Measurements from ENCODE around the gene GTF3C1.

Gene GTF3C1

DNA sequence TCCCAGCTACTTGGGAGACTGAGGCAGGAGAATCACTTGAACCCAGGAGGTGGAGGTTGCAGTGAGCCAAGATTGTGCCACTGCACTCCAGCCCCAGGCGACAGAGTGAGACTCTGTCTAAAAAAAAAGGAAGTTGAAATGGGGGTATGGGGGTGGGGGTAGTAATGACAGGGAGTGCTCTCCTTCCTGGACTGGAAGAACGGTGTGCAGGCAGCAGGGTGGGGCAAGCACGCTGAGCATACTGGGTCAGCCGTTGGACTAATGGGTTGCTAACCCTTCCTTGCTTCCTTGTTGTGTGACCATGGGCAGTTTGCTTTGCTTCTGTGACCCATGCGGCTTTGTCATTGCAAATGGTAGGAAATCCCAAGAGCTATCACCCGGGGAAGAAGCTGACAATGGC lies 16.7 kb upstream of the GTF3C1 start:
- no peak for DNase-seq

DNA sequence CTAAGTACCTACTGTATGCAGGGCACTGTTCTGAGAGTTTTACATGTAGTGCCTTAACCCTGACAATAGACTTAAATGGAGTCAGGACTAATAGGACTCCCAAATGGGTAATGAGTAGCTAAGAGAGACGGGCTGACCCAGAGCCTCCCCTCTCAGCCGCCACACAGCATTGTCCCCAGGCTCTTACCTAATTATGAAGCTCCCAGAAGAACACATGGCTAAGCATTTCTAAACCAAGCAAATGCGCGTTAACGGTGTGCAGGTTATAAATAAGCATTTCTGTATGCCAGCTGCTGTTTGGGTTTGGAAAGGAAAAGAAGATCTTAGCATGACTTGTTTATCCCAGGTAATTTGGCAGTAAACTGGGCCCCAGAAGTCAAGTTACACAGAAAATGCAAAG lies 14.5 kb upstream of the GTF3C1 start:
- no peak for DNase-seq

DNA sequence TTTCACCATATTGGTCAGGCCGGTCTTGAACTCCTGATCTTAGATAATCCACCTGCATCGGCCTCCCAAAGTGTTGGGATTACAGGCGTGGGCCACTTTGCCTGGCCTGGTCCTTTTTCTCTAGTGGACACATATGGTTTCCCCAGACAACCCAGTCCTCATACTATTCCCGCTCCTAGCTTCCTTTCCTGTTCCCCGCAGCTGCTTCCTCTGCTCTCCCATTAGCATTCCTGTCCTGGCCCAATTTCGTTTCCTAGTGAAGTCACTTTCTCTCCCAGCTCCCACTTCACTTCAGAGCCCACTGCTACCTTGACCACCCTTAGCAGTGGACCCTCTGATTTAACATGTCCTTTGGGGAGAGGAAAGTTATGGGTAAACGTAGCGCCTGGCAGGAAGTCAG lies 11.5 kb upstream of the GTF3C1 start:
- DNase-seq = no peak

DNA sequence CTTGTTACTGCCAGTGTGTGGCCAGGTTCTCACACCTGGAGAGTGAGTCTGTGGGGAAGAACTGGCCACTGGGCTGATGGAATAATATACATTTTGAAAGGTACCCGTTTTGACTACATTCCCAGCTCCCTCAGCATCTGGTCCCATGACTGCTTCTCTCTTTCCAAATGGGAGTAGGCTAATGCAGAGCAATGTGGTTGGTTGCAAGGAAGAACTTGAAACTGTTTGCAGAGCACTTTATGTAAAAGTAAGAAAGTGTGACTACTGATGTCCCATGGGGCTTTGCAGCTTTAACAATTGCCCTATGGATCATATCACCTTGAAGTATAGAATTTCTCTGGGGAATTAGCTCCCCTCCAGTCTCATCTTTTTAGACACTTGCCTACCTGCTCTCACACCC lies 9.2 kb upstream of the GTF3C1 start:
- no peak for DNase-seq

DNA sequence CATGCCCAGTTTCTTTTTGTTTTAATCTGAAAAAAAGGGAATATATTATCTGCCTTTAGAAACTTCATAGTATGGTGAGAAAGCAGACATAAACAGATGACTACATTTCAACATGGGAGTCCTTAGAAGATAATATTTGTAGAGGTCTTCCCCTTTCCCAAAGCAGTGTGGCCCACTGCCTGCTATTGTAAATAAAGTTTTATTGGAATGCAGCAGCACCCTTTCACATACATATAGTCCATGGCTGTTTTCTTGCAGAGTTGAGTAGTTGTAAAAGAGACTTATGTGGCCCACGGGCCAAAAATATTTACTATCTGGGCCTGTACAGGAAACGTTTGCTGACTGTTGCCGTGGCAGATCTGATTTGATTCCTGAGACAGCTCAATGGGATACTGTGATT lies 8.7 kb upstream of the GTF3C1 start:
- DNase-seq = no peak

DNA sequence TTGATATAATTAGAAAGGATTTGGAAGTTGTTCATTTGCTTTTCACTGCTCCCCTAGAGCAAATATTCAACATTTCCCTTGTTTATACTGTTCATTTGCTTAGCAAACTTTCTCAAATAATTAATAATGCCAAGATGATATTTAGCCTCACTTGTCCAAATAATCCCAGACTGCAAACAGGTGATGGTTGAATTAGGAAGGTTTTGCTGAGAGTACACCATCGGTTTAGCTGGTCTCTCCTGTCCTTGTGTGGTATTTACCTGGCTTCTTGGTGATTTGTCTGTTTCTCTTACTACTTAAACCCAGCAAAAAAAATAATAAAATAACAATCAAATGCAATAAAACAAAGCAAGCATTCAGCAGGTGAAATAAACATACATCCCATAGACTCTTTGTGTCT lies 6.8 kb upstream of the GTF3C1 start:
- no peak for DNase-seq

DNA sequence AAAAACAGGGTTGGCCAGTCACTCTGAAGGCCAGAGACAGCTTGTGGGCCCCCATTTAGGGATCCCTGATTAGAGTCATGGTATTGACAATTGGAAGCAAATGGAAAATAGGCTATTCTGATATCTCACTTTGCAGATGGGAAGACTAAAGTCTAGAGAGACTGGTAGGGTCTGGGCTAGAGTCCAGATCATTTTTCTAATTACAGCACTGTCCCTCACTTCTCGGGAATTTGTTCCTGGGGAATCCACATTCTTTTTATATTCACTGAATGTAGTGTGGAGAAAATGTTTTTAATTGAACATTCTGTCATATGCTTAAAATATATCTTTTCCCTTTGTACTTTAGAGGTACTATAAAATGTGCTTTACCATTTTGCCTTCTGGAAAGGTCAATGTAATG lies 1.3 kb upstream of the GTF3C1 start:
- no peak for DNase-seq

DNA sequence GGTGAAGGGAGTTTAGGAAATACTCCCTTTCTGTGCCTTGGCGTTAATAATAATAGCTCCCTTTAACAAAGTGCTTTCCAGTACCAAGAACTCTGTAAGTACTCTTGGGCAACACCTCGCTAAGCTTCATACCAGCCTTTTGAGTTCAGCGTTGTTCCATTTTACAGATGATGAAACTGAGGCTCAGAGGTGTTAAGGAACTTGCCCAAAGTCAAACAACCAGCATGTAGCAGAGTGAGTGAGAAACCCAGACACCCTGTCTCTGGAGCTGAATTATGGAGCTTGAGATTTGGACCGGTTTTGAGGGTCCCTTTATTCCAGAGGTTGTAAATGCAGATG lies 838 bp upstream of the GTF3C1 start:
- DNase-seq = no peak

DNA sequence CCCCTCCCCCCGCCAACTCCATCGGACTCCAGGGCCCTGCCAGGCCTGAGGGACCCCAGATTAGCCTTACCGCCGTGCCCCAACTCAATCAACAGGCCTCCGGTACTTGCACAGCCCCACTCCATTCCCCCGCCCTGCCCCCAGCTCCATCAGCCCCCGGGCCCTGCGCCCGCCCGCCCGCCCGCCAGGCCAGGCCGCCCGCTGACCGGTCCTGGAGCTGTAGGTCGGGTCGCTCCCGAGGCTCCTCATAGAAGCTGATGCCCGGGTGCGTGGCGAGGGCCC lies 308 bp downstream of the GTF3C1 start:
- no peak for DNase-seq

DNA sequence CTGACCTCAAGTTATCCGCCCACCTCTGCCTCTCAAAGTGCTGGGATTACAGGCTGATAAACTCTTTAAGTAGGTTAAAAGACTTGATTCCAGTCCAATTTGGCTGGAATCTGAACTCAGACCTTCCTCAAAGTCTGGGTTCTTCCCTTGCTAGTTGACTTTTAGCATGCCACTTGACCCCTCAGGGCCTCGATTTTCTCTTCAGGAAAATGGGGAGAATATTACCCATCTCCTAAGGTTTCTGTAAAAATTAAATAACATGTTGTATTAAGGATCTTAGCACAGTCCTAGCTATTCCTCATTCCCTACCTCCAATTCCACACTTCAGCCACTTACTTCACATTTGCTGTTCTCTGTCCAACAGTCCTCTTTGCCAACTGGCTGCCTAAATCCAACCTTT lies 1.9 kb downstream of the GTF3C1 start:
- DNase-seq = no peak

DNA sequence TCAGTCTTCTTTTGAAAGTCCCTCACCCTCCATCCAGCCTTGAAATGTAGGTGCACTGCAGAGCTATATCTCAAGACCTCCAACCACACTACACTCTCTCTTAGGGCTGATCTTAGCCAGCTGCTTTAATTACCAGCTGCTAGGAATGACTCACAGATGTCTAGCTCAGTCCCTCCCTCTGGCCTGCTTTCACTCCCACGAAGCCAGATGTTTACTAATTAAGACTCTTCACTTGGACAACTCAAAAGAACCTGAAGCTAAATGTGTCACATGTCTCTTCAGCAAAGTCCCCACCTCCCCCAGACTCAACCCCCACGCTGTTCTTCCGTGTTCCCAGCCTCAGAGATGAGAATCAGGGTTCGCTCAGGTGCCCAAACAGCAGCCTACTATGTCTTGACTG lies 2.6 kb downstream of the GTF3C1 start:
- DNase-seq = no peak

DNA sequence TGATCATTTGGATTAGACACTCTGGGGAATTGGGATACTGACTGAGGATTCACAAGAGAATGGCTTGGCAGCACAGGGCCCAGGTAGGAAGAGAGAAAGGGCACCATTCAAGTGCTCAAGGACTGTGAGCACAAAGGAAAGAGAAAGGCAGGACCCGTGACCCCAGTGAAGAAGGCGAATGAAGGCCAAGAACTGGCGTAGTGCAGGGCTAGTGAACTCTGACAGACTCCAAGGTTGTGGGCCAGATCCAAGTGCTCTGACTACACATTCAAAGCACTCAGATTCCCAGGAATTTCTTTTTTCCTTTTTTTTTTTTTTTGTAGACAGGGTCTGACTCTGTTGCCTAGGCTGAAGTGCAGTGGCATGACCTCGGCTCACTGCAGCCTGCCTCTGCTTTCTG lies 5.0 kb downstream of the GTF3C1 start:
- no peak for DNase-seq

DNA sequence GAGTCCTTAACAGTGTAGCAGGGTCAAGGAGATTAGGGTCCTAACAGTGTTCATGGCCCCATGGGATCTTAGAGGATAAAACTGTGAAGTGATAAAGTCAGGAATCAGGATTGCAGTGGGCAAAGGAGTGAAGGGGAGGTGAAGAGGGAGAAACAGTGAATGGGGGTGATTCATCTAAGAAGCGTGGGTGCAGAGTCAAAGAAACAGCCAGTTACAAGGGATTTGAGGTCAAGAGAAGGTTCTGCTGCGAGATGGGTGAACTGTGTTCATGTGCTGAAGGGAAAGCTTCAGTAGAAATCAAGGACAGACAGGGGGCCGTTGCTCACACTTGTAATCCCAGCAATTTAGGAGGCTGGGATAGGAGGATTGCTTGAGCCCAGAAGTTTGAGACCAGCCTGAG lies 5.9 kb downstream of the GTF3C1 start:
- DNase-seq = no peak

DNA sequence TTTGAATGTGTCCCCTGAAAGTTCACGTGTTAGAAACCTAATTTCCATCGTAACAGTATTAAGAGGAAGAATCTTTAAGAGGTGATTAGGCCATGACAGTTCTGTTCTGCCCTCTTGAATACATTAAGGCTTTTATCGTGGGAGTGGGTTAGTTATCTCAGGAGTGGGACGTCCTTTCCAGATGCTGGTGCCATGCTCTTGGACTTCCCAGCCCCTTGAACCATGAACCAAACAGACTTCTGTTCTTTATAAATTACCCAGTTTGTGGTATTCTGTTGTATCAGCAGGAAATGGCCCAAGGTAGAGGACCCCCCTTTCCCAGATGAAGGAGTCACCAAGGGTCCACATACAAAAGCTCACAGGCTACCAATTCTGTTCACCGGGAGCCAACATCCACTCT lies 10.1 kb downstream of the GTF3C1 start:
- no peak for DNase-seq

DNA sequence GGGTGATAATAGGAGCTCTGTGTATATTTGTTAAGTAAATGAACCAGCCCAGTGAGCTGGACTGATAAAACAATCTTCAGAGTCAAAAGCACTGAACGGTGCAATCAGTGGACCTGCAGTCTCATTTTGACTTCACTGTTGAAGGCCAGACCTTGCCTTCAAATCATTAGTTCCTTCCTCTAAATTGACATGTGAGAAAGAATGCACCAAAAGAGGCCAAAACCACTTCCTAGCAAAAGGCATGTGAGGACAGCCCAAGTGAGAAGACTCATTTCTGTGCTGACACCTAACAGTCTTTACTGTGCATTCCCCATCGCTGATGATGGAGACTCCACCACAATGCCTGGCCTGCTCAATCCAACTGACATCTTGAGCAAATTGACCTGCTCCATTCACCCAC lies 10.6 kb downstream of the GTF3C1 start:
- no peak for DNase-seq

DNA sequence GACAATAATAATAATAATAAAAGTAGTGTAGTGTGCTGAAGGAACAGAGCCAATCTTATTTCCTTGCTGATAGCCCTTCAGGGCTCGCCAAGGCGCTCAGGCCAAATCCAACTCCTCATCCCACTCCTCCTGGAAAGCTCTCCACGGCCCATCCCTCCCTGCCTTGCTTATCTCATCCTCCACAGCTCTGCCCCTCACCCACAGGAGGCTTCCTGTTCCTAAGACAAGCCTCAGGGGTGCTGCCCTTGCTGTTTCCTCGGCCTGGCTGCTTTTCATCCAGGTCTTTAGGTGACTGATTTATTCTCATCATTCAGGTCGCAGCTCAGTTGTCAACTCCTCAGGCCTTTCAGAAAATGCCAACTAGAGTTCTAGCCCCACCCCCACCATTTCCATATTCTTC lies 11.2 kb downstream of the GTF3C1 start:
- DNase-seq = no peak

DNA sequence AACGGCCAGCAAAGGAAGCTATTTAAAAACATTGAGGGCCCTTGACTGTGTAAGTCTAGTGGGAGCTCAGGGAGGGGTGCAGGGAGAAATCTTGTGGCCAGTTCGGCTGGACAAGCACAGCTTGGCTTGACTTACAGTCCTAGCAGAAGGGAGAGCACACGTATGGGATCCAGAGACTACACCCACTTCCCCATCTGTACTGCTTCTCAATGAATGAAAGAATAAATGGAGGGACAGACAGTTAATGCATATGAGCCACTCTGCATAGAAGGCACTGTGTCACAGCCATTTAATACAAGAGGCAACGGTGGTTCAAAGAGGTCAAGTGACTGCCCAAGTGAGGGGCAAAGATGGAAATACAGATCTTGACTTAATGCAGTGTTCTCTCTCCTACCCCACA lies 15.5 kb downstream of the GTF3C1 start:
- no peak for DNase-seq

DNA sequence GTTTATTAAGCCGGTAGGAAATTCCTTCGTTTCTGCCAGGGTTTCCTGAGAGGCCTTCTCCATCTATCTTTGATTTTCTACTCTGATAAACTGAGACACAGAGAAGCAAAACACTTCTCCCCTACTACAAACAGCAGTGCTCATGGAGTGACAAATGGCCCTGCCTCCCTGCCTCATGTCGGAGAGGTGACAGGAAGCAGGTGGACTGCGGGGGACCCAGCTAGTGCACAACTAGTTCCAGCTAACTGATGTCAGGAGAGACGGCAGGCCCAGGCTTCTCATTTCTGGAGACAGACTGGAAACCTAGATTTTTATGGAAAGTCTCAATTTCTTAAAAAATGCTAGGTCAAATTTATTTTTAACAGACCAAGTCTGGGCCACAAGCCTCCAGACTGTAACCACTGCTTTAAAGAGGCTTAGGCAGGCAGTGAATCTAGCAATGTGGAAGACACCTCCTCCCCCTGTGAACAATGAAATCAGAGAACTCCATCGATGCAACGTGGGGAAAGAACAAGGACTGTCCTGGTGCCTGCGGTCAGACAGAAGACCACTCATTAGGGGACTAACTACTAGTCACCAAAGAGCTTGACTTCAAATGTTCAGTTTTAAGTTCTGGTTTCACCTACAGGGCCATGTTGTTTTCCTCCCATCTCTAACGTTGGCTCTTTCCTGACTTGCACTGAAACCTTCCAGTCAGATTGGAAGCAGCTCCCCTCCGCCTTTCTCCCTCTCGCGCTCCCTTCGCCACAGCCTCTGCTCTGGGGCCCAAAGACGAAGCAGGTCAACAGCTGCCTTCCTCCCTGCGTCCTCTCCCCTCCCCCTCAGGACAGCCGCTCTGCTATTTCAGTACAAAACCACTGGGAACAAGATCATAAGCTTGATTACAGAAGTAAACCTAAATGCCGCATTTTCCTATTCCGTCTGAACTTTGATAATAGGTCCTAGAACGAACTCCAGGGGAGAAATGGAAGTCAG lies 17.6 kb downstream of the GTF3C1 start:
- no peak for DNase-seq

DNA sequence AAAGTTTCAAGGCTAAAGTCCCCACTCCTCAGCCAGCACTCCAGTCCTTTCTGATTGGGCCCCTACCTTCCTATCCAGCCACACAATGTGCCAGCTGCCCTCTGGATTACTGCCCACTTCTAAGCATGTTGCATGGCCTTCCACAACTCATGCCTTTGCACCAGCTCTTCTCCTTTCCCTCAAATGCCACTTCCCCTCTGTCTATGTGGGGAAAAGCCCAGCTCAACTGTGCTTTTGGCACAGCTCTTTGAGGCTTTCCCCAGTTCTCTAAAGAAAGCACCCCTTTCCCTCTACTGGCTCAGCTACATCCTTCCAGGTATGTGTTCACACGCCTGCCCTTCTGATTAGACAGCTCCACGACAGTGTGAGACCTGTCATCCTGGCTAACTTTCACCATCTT lies 18.5 kb downstream of the GTF3C1 start:
- DNase-seq = no peak

DNA sequence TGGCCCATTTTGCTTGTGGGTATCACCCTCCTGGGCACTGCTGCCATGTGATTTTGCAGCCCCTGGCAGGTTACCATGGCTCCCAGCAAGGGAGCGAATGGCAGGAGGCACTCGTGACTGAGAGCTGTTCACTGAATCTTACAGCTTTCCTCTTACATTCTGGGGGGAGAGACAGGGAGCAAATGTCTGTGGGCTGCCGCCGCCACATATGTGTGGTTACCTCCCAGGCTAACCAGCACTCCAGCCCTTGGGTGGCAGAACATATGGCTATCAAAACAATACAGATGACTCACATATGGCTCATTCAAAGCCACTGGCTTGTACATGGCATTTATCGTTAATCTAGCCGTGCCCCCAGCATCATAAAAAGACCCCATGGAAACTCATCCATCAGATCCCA lies 19.8 kb downstream of the GTF3C1 start:
- no peak for DNase-seq

DNA sequence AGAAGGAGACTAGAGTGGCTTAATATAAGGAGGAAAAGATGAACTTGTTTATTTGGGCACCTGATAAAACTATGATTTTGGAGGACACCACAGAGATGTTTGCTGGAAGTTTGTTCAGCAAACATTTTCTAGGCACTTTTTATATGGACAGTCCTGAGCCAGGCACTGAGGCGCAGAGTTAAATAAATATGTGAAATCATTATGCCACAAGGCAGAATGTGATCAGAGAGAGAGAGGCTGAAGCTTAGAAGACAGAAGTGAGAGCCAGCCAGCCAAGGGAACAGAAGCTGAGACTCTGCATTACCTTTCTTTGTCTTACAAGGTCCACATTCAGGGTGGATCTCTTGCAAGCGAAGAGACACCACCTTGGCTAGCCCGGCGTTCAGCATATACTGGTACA lies 21.4 kb downstream of the GTF3C1 start:
- no peak for DNase-seq

DNA sequence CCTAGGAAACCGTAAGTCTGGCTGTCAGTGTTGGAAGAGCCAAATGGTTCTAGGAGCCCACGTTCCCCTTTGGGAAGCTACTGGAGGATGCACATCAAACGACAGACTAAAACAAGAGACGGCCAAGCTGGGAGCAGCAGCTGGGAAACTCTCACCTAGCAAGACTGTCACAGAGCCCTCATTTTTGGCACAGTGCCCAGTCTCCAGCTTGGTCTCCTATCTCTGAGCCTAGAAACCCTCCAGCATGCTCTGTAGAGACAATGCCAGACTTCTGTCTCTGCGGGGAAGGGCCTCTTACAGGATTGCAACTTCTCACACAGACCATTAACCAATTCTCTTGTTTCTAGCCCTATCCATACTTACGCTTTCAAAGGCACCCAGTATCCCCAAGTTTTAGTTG lies 23.5 kb downstream of the GTF3C1 start:
- no peak for DNase-seq

DNA sequence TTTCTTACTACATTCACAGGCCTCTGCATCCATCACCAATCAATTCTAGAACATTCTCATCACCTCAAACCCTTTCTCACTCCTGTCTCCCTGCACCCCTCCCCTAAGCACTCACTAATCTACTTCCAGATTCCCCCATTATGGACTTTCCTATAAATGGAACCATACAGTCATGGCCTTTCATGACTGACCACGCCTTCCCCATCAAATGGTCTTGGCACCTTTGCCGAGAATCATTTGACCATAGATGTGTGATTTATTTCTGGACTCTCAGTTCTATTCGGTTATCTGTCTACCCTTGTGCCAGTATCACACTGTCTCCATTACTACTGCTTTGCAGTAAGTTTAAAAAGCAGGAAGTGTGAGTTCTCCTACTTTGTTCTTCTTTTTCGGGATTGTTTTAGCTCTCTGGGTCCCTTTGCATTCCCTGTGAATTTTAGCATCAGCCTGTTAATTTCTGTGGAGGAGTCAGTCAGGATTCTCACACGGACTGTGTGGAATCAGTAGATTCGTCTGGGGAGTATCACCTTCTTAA lies 27.5 kb downstream of the GTF3C1 start:
- no peak for DNase-seq

DNA sequence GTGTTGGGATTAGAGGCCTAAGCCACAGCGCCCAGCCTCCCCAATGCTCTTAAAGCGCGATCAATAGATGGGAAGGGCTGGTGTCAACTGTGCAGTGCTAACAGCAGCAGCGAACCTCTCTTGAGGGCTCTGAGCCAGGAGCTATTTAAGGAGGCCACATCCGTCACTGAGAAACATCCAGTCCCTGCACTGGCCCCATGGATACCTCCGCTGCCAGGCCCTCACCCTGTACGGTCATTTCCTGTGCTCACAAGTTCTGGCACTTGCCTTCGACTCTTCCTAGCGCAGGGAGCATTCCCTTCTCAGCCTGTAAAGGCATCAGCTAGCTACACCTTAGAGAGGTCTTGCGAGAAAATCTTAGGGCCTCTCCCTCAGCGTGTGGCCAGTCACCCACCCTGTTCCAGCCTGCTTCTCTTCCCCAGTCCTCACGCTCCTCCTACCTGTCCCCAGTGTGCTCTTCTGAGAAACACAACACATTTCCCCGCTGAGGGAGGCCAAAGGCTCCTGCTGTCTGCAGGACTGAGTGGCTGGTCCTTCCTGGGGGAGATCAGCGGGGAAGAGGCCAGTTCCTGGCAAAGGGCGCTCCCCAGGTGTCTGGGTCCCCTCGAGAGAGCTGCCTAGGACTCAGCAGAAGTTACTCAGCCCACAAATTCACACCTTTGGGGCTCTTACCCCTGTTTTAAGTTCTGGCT lies 28.6 kb downstream of the GTF3C1 start:
- no peak for DNase-seq

DNA sequence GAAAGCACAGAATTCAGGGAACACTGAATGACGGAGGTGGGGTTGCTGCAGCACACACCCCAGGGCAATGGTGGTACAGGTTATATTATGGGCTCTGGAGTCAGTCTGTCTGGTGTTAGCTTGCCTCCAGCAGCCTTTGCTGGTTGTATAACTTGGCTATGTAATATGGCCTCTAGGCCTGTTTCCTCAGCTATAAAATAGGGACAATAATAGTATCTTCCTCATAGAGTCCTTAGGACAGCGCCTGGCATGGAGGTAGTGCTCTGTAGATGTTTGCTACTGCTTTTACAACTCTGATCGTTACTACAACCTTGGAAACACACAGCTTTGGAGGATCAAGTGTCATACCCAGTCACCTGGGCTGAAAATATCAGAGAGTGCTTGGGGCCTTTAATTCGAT lies 31.5 kb downstream of the GTF3C1 start:
- DNase-seq = no peak
